GM23338 (cell line): Measurements from ENCODE around the gene AFAP1. TPM values are rescaled to one million over a fixed set of nuclear protein-coding genes. Genes with fewer than 3 reads are reported as not detected.
A peak's percentile ranks its signal among the peaks of the same experiment; 100 is the strongest.

Experiments used
- ATAC-seq: fragments of 200-7000 bp; cut with Tn5 transposase; 3 replicates; pipeline ENCODE4 v1.9.1; 2020
- DNase-seq: peaks from one replicate; pipeline ENCODE4 v3.0.0-alpha.2; 2015; ENCODE audit warnings: low spot score
- H2AFZ ChIP-seq: fragments of 200-600 bp; sonication (generic); 2 replicates; pipeline ENCODE4 v1.8.0; 2016; ENCODE audit warnings: antibody characterized with exemption, mild to moderate bottlenecking, moderate library complexity
- H3F3A ChIP-seq: fragments of 200-600 bp; sonication (generic); replicated peaks from 2 replicates; pipeline ENCODE4 v1.8.0; 2017; ENCODE audit warnings: antibody characterized with exemption, mixed run types, low read depth
- H3K27ac ChIP-seq: fragments of 200-600 bp; sonication (generic); 2 replicates; pipeline ENCODE4 v1.6.1; 2016; ENCODE audit warnings: low read depth
- H3K27me3 ChIP-seq: fragments of 200-600 bp; sonication (generic); 2 replicates; pipeline ENCODE4 v1.8.0; 2016; ENCODE audit warnings: mild to moderate bottlenecking, mixed run types, moderate library complexity; ENCODE audit not compliant: insufficient read depth
- H3K36me3 ChIP-seq: fragments of 200-600 bp; sonication (generic); 2 replicates; pipeline ENCODE4 v1.8.0; 2016; ENCODE audit warnings: mild to moderate bottlenecking; ENCODE audit not compliant: insufficient read depth
- H3K4me1 ChIP-seq: fragments of 200-600 bp; sonication (generic); 2 replicates; pipeline ENCODE4 v1.8.0; 2016; ENCODE audit warnings: mild to moderate bottlenecking, moderate library complexity; ENCODE audit not compliant: insufficient read depth
- H3K4me2 ChIP-seq: fragments of 200-600 bp; sonication (generic); 2 replicates; pipeline ENCODE4 v1.7.1; 2017; ENCODE audit warnings: mixed run types
- H3K4me3 ChIP-seq: fragments of 200-600 bp; sonication (generic); 2 replicates; pipeline ENCODE4 v1.6.1; 2016; ENCODE audit warnings: mixed run types
- H3K79me2 ChIP-seq: fragments of 200-600 bp; sonication (generic); replicated peaks from 2 replicates; pipeline ENCODE4 v1.8.0; 2017; ENCODE audit warnings: mild to moderate bottlenecking; ENCODE audit not compliant: insufficient read depth
- H3K9me2 ChIP-seq: fragments of 200-600 bp; sonication (generic); 2 replicates; pipeline ENCODE4 v1.8.0; 2017; ENCODE audit not compliant: insufficient read depth
- H4K20me1 ChIP-seq: fragments of 200-600 bp; sonication (generic); replicated peaks from 2 replicates; pipeline ENCODE4 v1.8.0; 2017; ENCODE audit warnings: mild to moderate bottlenecking; ENCODE audit not compliant: insufficient read depth
- H3K27ac Mint-ChIP-seq: 2 replicates; pipeline ENCODE4 v1.8.0; 2020; ENCODE audit warnings: inconsistent platforms, mild to moderate bottlenecking, moderate library complexity, mixed read lengths
- H3K27me3 Mint-ChIP-seq: 3 replicates; pipeline ENCODE4 v1.8.0; 2022; ENCODE audit warnings: low read depth, mild to moderate bottlenecking, moderate library complexity, mixed read lengths, inconsistent platforms; ENCODE audit not compliant: insufficient read depth, poor library complexity
- H3K36me3 Mint-ChIP-seq: 3 replicates; pipeline ENCODE4 v1.8.0; 2021; ENCODE audit warnings: low read depth, mild to moderate bottlenecking, inconsistent platforms, moderate library complexity, mixed read lengths
- H3K4me1 Mint-ChIP-seq: 3 replicates; pipeline ENCODE4 v1.8.0; 2020; ENCODE audit warnings: mild to moderate bottlenecking, inconsistent platforms, mixed read lengths
- H3K4me3 Mint-ChIP-seq: 3 replicates; pipeline ENCODE4 v1.8.0; 2021; ENCODE audit warnings: moderate library complexity, mild to moderate bottlenecking, inconsistent platforms, mixed read lengths
- H3K9me3 Mint-ChIP-seq: 3 replicates; pipeline ENCODE4 v1.8.0; 2020; ENCODE audit warnings: moderate library complexity, mild to moderate bottlenecking, inconsistent platforms, mixed read lengths
- CTCF ChIP-seq, 2 experiments: fragments of 200-600 bp in 1 of 2; sonication (generic) in 1 of 2; conservative IDR thresholded peaks; 2 replicates each; pipeline versions ENCODE4 v1.5.1 to v1.6.1; 2016 to 2017; ENCODE audit warnings: antibody characterized with exemption in 2 of 2, low read depth in 2 of 2, mild to moderate bottlenecking in 2 of 2, moderate library complexity in 1 of 2
- EZH2phosphoT487 ChIP-seq: fragments of 200-600 bp; sonication (generic); IDR thresholded peaks from one replicate; pipeline ENCODE4 v1.8.1; 2018; ENCODE audit warnings: antibody characterized with exemption; ENCODE audit not compliant: unreplicated experiment
- NANOG ChIP-seq: IDR thresholded peaks from 2 replicates; pipeline ENCODE4 v1.6.1; 2016; ENCODE audit warnings: antibody characterized with exemption, borderline replicate concordance
- POLR2AphosphoS5 ChIP-seq: IDR thresholded peaks from 2 replicates; pipeline ENCODE4 v1.6.1; 2016; ENCODE audit warnings: antibody characterized with exemption, low read depth
- ZNF114 ChIP-seq: fragments of 250-450 bp; sonication (Bioruptor Pico); IDR thresholded peaks from 2 replicates; pipeline ENCODE4 v1.5.0; 2020; ENCODE audit warnings: mild to moderate bottlenecking, moderate library complexity
- ZNF331 ChIP-seq: fragments of 250-450 bp; sonication (Bioruptor Pico); IDR thresholded peaks from 2 replicates; pipeline ENCODE4 v1.5.0; 2020; ENCODE audit warnings: low read depth, mild to moderate bottlenecking, moderate library complexity
- polyA plus RNA-seq: library from polyadenylated mRNA; unstranded; fragments of >200 nt; fragmentation: Nextera tagmentation; extraction: Ambion mirVana; gene quantifications from 2 replicates; pipeline ENCODE4 v1.2.1, GENCODE V29; 2016
- total RNA-seq: library from RNA; depleted of rRNA; stranded (reverse); fragments of >200 nt; shearing (Covaris generic); gene quantifications from 2 replicates; pipeline ENCODE4 v1.2.3, GENCODE V29; 2014
- TF ChIP-seq, protein P1 (sequence below): IDR thresholded peaks from 2 replicates; pipeline ENCODE4 v1.6.1; 2016; ENCODE audit warnings: antibody characterized with exemption

AFAP1 gene
- total and polyA plus RNA-seq, 2 experiments from 2014 or later = 6.5 to 21.5 TPM

DNA sequence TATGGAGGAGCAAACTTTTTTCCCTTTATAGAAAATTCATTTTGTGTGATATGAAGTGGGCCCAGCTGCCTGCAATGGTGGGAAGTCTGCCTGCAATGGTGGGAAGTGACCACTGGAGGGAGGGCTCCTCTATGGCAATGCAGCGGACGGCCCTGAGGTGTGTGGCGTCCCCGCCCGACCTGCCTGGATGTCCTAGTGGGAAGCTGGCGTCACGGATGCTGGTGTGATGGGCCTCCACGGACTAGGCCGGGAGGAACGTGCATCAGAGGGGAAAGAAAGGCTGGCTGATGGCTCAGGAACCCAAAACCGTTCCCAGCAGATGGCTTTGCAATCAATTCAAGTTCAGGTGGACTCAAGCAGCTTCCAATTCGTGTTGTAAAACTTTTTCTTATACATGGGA lies 177.9 kb downstream of the AFAP1 start:
- Histone ChIP-seq H3K4me1 (no peaks in the 10 kb centered on the region), H3K4me2 (no peak overlapping the region), H3F3A (0 out of 2 replicates have a peak, but pooled peaks cover 5% of the 10 kb centered on the region), H2AFZ (no peak overlapping the region), H3K27me3 (no peaks in the 10 kb centered on the region), H3K79me2 (no peaks in the 10 kb centered on the region), H4K20me1 (no peaks in the 10 kb centered on the region), H3K36me3 (no peaks in the 10 kb centered on the region), H3K4me3 (no peak overlapping the region), H3K27ac (0 out of 2 replicates have a peak overlapping the region, but pooled peaks have one; percentile 19), H3K9me2 (no peaks in the 10 kb centered on the region)
- Mint-ChIP-seq H3K4me3 (no peak overlapping the region), H3K4me1 (peaks cover 4% of the 10 kb centered on the region; the same call in 2 of the 3 replicates), H3K9me3 (no peaks in the 10 kb centered on the region), H3K36me3 (no peaks in the 10 kb centered on the region), H3K27ac (no peak overlapping the region), H3K27me3 (peaks cover 5% of the 10 kb centered on the region)
- ATAC-seq (peak; percentile 93), DNase-seq (peak; percentile 87)
- TF ChIP-seq CTCF (conservative IDR thresholded peaks at IDR 0.05; ENCODE audit: low read depth in 2 of 2) = peak; percentile 82 to 90
- no peak for TF ChIP-seq NANOG
- TF ChIP-seq ZNF331 (CRISPR knock-in tag) = no peak

DNA sequence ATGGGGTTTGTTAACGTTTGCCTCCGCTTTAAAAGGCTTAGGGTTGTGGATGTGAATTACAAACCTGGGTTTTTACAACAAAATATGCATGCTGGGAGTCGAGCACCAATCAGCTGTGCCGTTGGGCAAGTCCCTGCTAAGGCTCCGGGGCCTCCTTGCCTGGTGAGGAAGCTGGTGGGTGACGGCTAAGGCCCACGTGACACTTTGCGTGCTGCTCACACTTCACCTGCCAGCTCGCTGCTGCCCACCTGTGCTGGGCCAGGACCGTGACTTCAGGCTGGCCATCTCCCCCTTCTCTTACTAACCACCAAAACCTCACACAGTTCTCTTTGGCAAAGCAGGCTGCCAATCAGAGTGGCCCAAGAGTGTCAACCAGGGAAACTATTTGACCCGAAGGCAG lies 178.3 kb downstream of the AFAP1 start:
- H3K4me3 Mint-ChIP-seq = no peak overlapping the region
- DNase-seq = no peak
- Histone ChIP-seq H2AFZ (no peak overlapping the region), H4K20me1 (no peaks in the 10 kb centered on the region), H3K27ac (no peak overlapping the region), H3F3A (0 out of 2 replicates have a peak, but pooled peaks cover 5% of the 10 kb centered on the region), H3K36me3 (no peaks in the 10 kb centered on the region), H3K4me3 (no peak overlapping the region), H3K9me2 (no peaks in the 10 kb centered on the region), H3K79me2 (no peaks in the 10 kb centered on the region), H3K27me3 (no peaks in the 10 kb centered on the region), H3K4me2 (no peak overlapping the region), H3K4me1 (no peaks in the 10 kb centered on the region)
- H3K36me3 Mint-ChIP-seq = no peaks in the 10 kb centered on the region
- ATAC-seq = peak; percentile 36
- peaks cover 5% of the 10 kb centered on the region for H3K27me3 Mint-ChIP-seq
- H3K27ac Mint-ChIP-seq = no peak overlapping the region
- TF ChIP-seq EZH2phosphoT487 (no peak), CTCF (conservative IDR thresholded peaks at IDR 0.05; ENCODE audit: low read depth in 2 of 2) (no peak), ZNF114 (CRISPR knock-in tag) (no peak), POLR2AphosphoS5 (no peak)
- TF ChIP-seq, protein P1, sequence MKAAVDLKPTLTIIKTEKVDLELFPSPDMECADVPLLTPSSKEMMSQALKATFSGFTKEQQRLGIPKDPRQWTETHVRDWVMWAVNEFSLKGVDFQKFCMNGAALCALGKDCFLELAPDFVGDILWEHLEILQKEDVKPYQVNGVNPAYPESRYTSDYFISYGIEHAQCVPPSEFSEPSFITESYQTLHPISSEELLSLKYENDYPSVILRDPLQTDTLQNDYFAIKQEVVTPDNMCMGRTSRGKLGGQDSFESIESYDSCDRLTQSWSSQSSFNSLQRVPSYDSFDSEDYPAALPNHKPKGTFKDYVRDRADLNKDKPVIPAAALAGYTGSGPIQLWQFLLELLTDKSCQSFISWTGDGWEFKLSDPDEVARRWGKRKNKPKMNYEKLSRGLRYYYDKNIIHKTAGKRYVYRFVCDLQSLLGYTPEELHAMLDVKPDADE = no peak
- no peaks in the 10 kb centered on the region for H3K9me3 Mint-ChIP-seq
- peaks cover 4% of the 10 kb centered on the region; the same call in 2 of the 3 replicates for H3K4me1 Mint-ChIP-seq
